ENCODE results near the gene RASL10B. TPM values are rescaled to one million over a fixed set of nuclear protein-coding genes. Genes with fewer than 3 reads are reported as not detected.

The RASL10B gene
- total and polyA plus RNA-seq, 7 donors: 0.60 to 5.5 (median 3.6) TPM; not detected in 1

DNA sequence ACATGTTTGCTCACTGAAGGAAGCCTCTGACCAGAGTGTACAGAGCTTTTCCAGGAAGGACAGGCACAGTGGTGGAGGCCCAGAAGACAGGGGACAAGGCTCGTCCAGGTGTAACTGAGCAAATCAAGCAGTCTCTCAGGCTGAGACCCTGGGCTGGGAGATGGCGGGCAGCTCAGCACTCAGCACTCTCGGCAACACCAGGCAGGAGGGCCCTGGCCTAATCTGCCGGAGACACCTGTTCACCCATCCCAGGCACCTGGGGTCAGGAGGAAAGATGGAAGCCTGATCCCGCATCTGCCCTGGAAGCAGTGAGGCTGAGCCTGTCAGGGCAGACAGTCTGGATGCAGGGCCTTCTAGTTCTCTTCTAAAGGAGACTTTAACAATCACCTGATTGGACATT, 4.8 kb downstream of the RASL10B start:
- H3K27ac ChIP-seq: no peak overlapping the region
- 92 to 94% methylated on average over 5 of the region's 5 CpGs for WGBS, 2 donors
- H3K4me3 ChIP-seq: no peak overlapping the region
- intact Hi-C loops (cut with DNase I): no loop called here
- H3K27me3 ChIP-seq: peaks cover 0 to 16% (median 3%) of the 10 kb centered on the region in 3 donors
- peaks cover 0 to 19% (median 14%) of the 10 kb centered on the region in 4 donors for H3K4me1 ChIP-seq
- no peaks in the 10 kb centered on the region for H3K9me3 ChIP-seq
- no peak for DNase-seq
- TF ChIP-seq, protein P1, sequence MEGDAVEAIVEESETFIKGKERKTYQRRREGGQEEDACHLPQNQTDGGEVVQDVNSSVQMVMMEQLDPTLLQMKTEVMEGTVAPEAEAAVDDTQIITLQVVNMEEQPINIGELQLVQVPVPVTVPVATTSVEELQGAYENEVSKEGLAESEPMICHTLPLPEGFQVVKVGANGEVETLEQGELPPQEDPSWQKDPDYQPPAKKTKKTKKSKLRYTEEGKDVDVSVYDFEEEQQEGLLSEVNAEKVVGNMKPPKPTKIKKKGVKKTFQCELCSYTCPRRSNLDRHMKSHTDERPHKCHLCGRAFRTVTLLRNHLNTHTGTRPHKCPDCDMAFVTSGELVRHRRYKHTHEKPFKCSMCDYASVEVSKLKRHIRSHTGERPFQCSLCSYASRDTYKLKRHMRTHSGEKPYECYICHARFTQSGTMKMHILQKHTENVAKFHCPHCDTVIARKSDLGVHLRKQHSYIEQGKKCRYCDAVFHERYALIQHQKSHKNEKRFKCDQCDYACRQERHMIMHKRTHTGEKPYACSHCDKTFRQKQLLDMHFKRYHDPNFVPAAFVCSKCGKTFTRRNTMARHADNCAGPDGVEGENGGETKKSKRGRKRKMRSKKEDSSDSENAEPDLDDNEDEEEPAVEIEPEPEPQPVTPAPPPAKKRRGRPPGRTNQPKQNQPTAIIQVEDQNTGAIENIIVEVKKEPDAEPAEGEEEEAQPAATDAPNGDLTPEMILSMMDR (IDR thresholded peaks at IDR 0.05): no peak
- TF ChIP-seq POLR2A (IDR thresholded peaks at IDR 0.05): no peak
- no peak for TF ChIP-seq POLR2AphosphoS5 (IDR thresholded peaks at IDR 0.05)
- TF ChIP-seq EP300 (IDR thresholded peaks at IDR 0.05): no peak
- no peaks in the 10 kb centered on the region for H3K36me3 ChIP-seq

DNA sequence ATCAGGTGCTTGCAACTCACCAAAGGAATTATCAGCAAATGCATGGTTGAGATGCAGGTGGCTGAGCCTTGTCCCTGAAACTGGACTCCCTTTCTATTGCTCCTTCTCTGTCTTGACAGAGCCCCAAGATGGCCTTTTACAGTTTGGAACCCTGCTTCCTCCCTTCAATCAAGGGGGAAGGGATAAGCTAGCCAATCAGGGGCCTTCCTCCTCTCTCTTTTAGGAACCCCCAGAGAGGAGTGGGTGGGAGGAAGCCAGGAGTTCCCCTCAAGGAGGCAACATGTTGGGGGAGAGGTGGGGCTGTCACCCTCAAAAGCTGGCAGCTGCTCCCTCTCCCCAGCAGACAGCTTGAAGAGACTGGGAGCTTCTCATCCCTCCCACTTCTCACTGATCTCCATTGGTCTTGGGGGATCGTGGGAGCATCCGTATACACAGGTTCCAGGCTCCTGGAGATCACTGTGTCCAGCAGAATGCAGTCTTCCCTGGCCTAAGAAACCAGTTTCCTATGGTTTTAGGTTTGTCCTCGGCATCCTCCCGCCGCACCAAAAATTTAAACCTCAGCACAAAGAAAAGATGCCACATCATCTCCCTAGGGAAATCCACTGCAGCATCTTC, 7.2 kb downstream of the RASL10B start:
- no peaks in the 10 kb centered on the region for H3K36me3 ChIP-seq
- H3K4me3 ChIP-seq: no peak overlapping the region
- no peaks in the 10 kb centered on the region for H3K9me3 ChIP-seq
- peaks cover 0 to 8% (median 7%) of the 10 kb centered on the region in 4 donors for H3K4me1 ChIP-seq
- intact Hi-C loops (cut with DNase I): no loop called here
- 86 to 89% methylated on average over 5 of the region's 5 CpGs for WGBS, 2 donors
- no peak overlapping the region for H3K27ac ChIP-seq
- TF ChIP-seq, protein P1 (IDR thresholded peaks at IDR 0.05): no peak
- TF ChIP-seq EP300 (IDR thresholded peaks at IDR 0.05) (no peak), POLR2A (IDR thresholded peaks at IDR 0.05) (no peak), POLR2AphosphoS5 (IDR thresholded peaks at IDR 0.05) (no peak)
- peaks cover 18 to 40% (median 19%) of the 10 kb centered on the region in 3 donors for H3K27me3 ChIP-seq
- no peak for DNase-seq

GRCh38 chr17:35740216-35740615, 8.8 kb downstream of the RASL10B start:
- intact Hi-C loops (cut with DNase I): loop anchor here (10.0 kb wide), 3 partner anchors 75 to 575 kb away; partner anchors contain the start of gene SLFN12L
- WGBS, 2 donors: 89 to 91% methylated on average over 7 of the region's 7 CpGs
- peaks cover 21 to 56% (median 32%) of the 10 kb centered on the region in 3 donors for H3K27me3 ChIP-seq
- H3K4me3 ChIP-seq: no peak overlapping the region
- TF ChIP-seq EP300 (IDR thresholded peaks at IDR 0.05) (no peak), POLR2A (IDR thresholded peaks at IDR 0.05) (no peak), POLR2AphosphoS5 (IDR thresholded peaks at IDR 0.05) (no peak)
- TF ChIP-seq, protein P1 (IDR thresholded peaks at IDR 0.05): no peak
- peak; percentile 19 for DNase-seq
- no peaks in the 10 kb centered on the region for H3K9me3 ChIP-seq
- no peaks in the 10 kb centered on the region for H3K36me3 ChIP-seq
- H3K4me1 ChIP-seq: peaks cover 0 to 8% (median 7%) of the 10 kb centered on the region in 4 donors
- H3K27ac ChIP-seq: no peak overlapping the region

- peak; percentile 62 for DNase-seq
- WGBS, 2 donors: 21 to 24% methylated on average over 73 of the region's 73 CpGs
- no peak for TF ChIP-seq EP300 (IDR thresholded peaks at IDR 0.05)
- no peak for TF ChIP-seq POLR2A (IDR thresholded peaks at IDR 0.05)
- TF ChIP-seq POLR2AphosphoS5 (IDR thresholded peaks at IDR 0.05): no peak
- TF ChIP-seq, protein P1 (IDR thresholded peaks at IDR 0.05): no peak
- H3K36me3 ChIP-seq: no peaks in the 10 kb centered on the region
- H3K27ac ChIP-seq: no peak overlapping the region
- peak overlapping the region in 1 of 4 donors; percentile 15 for H3K4me3 ChIP-seq
- peaks cover 0 to 8% (median 7%) of the 10 kb centered on the region in 4 donors for H3K4me1 ChIP-seq
- no peaks in the 10 kb centered on the region for H3K9me3 ChIP-seq
- H3K27me3 ChIP-seq: peaks cover 21 to 60% (median 32%) of the 10 kb centered on the region in 3 donors
- intact Hi-C loops (cut with DNase I): loop anchor here (10.0 kb wide), 3 partner anchors 76 to 576 kb away; partner anchors contain the start of gene SLFN12L
Measured at GRCh38 chr17:35740997-35741931, 9.8 kb downstream of the RASL10B start.

Measured in sigmoid colon (tissue), 7 donors.